Measurements from ENCODE around the gene EHBP1.

Gene EHBP1

GRCh38 chr2:62826953-62827675 lies 121.6 kb downstream of the EHBP1 start:
- Histone ChIP-seq H2BK120ac (ENCODE audit: low read depth, low read length) (no peak overlapping the region), H3K79me1 (ENCODE audit: low read depth, low read length) (no peaks in the 10 kb centered on the region), H3K4me3 (ENCODE audit: low read length in 2 of 2) (no peak overlapping the region), H2BK12ac (ENCODE audit: low read length) (no peak overlapping the region), H2BK15ac (ENCODE audit: low read length) (no peak overlapping the region), H4K91ac (ENCODE audit: low read depth, low read length, poor library complexity) (no peak overlapping the region), H3K36me3 (replicated peaks in 1 of 2; ENCODE audit: control insufficient read depth in 2 of 2, insufficient read depth in 2 of 2, low read length in 2 of 2) (peaks cover 2 to 29% of the 10 kb centered on the region in 2 donors), H3K4ac (ENCODE audit: low read length) (no peak overlapping the region), H3K9ac (ENCODE audit: low read depth, low read length, poor library complexity) (no peak overlapping the region), H3K4me2 (ENCODE audit: insufficient read depth, low read length, poor library complexity, severe bottlenecking) (no peak overlapping the region), H3K9me3 (replicated peaks in 1 of 2; ENCODE audit: control insufficient read depth in 2 of 2, insufficient read depth in 1 of 2, low read depth in 1 of 2, low read length in 2 of 2) (peaks cover 2 to 4% of the 10 kb centered on the region in 2 donors), H3K23ac (ENCODE audit: low read depth, low read length, poor library complexity) (no peak overlapping the region), H2BK5ac (ENCODE audit: low read length) (no peak overlapping the region), H3K27ac (replicated peaks; ENCODE audit: low read length) (no peak overlapping the region), H4K8ac (ENCODE audit: low read depth, low read length) (no peak overlapping the region), H2AFZ (ENCODE audit: low read length) (no peak overlapping the region), H3K14ac (ENCODE audit: low read length) (no peak overlapping the region), H3K4me1 (ENCODE audit: control insufficient read depth in 2 of 2, insufficient read depth in 1 of 2, low read depth in 1 of 2, low read length in 2 of 2) (peaks cover 0 to 4% of the 10 kb centered on the region in 2 donors), H3K18ac (ENCODE audit: low read length) (no peak overlapping the region), H2AK5ac (ENCODE audit: low read depth, low read length) (no peak overlapping the region), H3K27me3 (ENCODE audit: control insufficient read depth in 3 of 3, insufficient read depth in 3 of 3, low read depth in 1 of 3, low read length in 3 of 3) (no peaks in the 10 kb centered on the region)
- no CpG with 5 or more reads among the region's 4 CpGs for WGBS, 2 donors (ENCODE audit: extremely low coverage in 2 of 2, insufficient read length in 2 of 2, insufficient replicate concordance in 1 of 2)
- DNase-seq (ENCODE audit: low spot score), result no peak

GRCh38 chr2:62831729-62832128 lies 126.2 kb downstream of the EHBP1 start:
- Histone ChIP-seq H3K4me1 (ENCODE audit: control insufficient read depth in 2 of 2, insufficient read depth in 1 of 2, low read depth in 1 of 2, low read length in 2 of 2) (no peaks in the 10 kb centered on the region), H3K27ac (replicated peaks; ENCODE audit: low read length) (no peak overlapping the region), H3K9me3 (replicated peaks in 1 of 2; ENCODE audit: control insufficient read depth in 2 of 2, insufficient read depth in 1 of 2, low read depth in 1 of 2, low read length in 2 of 2) (peaks cover 11 to 22% of the 10 kb centered on the region in 2 donors), H3K14ac (ENCODE audit: low read length) (no peak overlapping the region), H4K91ac (ENCODE audit: low read depth, low read length, poor library complexity) (no peak overlapping the region), H3K4me3 (ENCODE audit: low read length in 2 of 2) (no peak overlapping the region), H2BK5ac (ENCODE audit: low read length) (no peak overlapping the region), H3K4me2 (ENCODE audit: insufficient read depth, low read length, poor library complexity, severe bottlenecking) (no peak overlapping the region), H3K4ac (ENCODE audit: low read length) (no peak overlapping the region), H3K27me3 (ENCODE audit: control insufficient read depth in 3 of 3, insufficient read depth in 3 of 3, low read depth in 1 of 3, low read length in 3 of 3) (no peaks in the 10 kb centered on the region), H3K79me1 (ENCODE audit: low read depth, low read length) (no peaks in the 10 kb centered on the region), H3K23ac (ENCODE audit: low read depth, low read length, poor library complexity) (no peak overlapping the region), H3K9ac (ENCODE audit: low read depth, low read length, poor library complexity) (no peak overlapping the region), H2AFZ (ENCODE audit: low read length) (no peak overlapping the region), H2BK15ac (ENCODE audit: low read length) (no peak overlapping the region), H2BK12ac (ENCODE audit: low read length) (no peak overlapping the region), H4K8ac (ENCODE audit: low read depth, low read length) (no peak overlapping the region), H3K18ac (ENCODE audit: low read length) (no peak overlapping the region), H2BK120ac (ENCODE audit: low read depth, low read length) (no peak overlapping the region), H2AK5ac (ENCODE audit: low read depth, low read length) (no peak overlapping the region), H3K36me3 (replicated peaks in 1 of 2; ENCODE audit: control insufficient read depth in 2 of 2, insufficient read depth in 2 of 2, low read length in 2 of 2) (peaks cover 8 to 31% of the 10 kb centered on the region in 2 donors)
- DNase-seq (ENCODE audit: low spot score), result no peak

GRCh38 chr2:62844311-62845090 lies 139.0 kb downstream of the EHBP1 start:
- Histone ChIP-seq H3K9me3 (replicated peaks in 1 of 2; ENCODE audit: control insufficient read depth in 2 of 2, insufficient read depth in 1 of 2, low read depth in 1 of 2, low read length in 2 of 2) (peaks cover 0 to 15% of the 10 kb centered on the region in 2 donors), H3K79me1 (ENCODE audit: low read depth, low read length) (no peaks in the 10 kb centered on the region), H4K8ac (ENCODE audit: low read depth, low read length) (no peak overlapping the region), H2AK5ac (ENCODE audit: low read depth, low read length) (no peak overlapping the region), H4K91ac (ENCODE audit: low read depth, low read length, poor library complexity) (no peak overlapping the region), H3K4me1 (ENCODE audit: control insufficient read depth in 2 of 2, insufficient read depth in 1 of 2, low read depth in 1 of 2, low read length in 2 of 2) (no peaks in the 10 kb centered on the region), H3K4ac (ENCODE audit: low read length) (no peak overlapping the region), H2BK12ac (ENCODE audit: low read length) (no peak overlapping the region), H2BK15ac (ENCODE audit: low read length) (no peak overlapping the region), H2BK120ac (ENCODE audit: low read depth, low read length) (no peak overlapping the region), H3K4me2 (ENCODE audit: insufficient read depth, low read length, poor library complexity, severe bottlenecking) (no peak overlapping the region), H2AFZ (ENCODE audit: low read length) (no peak overlapping the region), H3K36me3 (replicated peaks in 1 of 2; ENCODE audit: control insufficient read depth in 2 of 2, insufficient read depth in 2 of 2, low read length in 2 of 2) (peaks cover 0 to 10% of the 10 kb centered on the region in 2 donors), H3K4me3 (ENCODE audit: low read length in 2 of 2) (no peak overlapping the region), H3K27ac (replicated peaks; ENCODE audit: low read length) (no peak overlapping the region), H3K18ac (ENCODE audit: low read length) (no peak overlapping the region), H3K27me3 (ENCODE audit: control insufficient read depth in 3 of 3, insufficient read depth in 3 of 3, low read depth in 1 of 3, low read length in 3 of 3) (no peaks in the 10 kb centered on the region), H2BK5ac (ENCODE audit: low read length) (no peak overlapping the region), H3K9ac (ENCODE audit: low read depth, low read length, poor library complexity) (no peak overlapping the region), H3K23ac (ENCODE audit: low read depth, low read length, poor library complexity) (no peak overlapping the region), H3K14ac (ENCODE audit: low read length) (no peak overlapping the region)
- DNase-seq (ENCODE audit: low spot score), result no peak
- WGBS, 2 donors (ENCODE audit: extremely low coverage in 2 of 2, insufficient read length in 2 of 2, insufficient replicate concordance in 1 of 2), result no CpG with 5 or more reads among the region's 1 CpG

GRCh38 chr2:62845256-62845655 lies 139.7 kb downstream of the EHBP1 start:
- no peak overlapping the region for H3K4ac ChIP-seq (ENCODE audit: low read length)

More at GRCh38 chr2:62845256-62845655, 139.7 kb downstream of the EHBP1 start:
- peaks cover 0 to 15% of the 10 kb centered on the region in 2 donors for H3K9me3 ChIP-seq (replicated peaks in 1 of 2; ENCODE audit: control insufficient read depth in 2 of 2, insufficient read depth in 1 of 2, low read depth in 1 of 2, low read length in 2 of 2)
- H2BK5ac ChIP-seq (ENCODE audit: low read length), result no peak overlapping the region
- H3K27ac ChIP-seq (replicated peaks; ENCODE audit: low read length), result no peak overlapping the region
- H2BK12ac ChIP-seq (ENCODE audit: low read length), result no peak overlapping the region
- H3K36me3 ChIP-seq (replicated peaks in 1 of 2; ENCODE audit: control insufficient read depth in 2 of 2, insufficient read depth in 2 of 2, low read length in 2 of 2), result peaks cover 0 to 10% of the 10 kb centered on the region in 2 donors
- H4K91ac ChIP-seq (ENCODE audit: low read depth, low read length, poor library complexity), result no peak overlapping the region
- H3K14ac ChIP-seq (ENCODE audit: low read length), result no peak overlapping the region
- no peak overlapping the region for H3K4me3 ChIP-seq (ENCODE audit: low read length in 2 of 2)
- H2AK5ac ChIP-seq (ENCODE audit: low read depth, low read length), result no peak overlapping the region
- H3K23ac ChIP-seq (ENCODE audit: low read depth, low read length, poor library complexity), result no peak overlapping the region
- DNase-seq (ENCODE audit: low spot score), result no peak
- H2BK15ac ChIP-seq (ENCODE audit: low read length), result no peak overlapping the region
- H3K79me1 ChIP-seq (ENCODE audit: low read depth, low read length), result no peaks in the 10 kb centered on the region
- H3K9ac ChIP-seq (ENCODE audit: low read depth, low read length, poor library complexity), result no peak overlapping the region
- H2AFZ ChIP-seq (ENCODE audit: low read length), result no peak overlapping the region
- H2BK120ac ChIP-seq (ENCODE audit: low read depth, low read length), result no peak overlapping the region
- H3K4me2 ChIP-seq (ENCODE audit: insufficient read depth, low read length, poor library complexity, severe bottlenecking), result no peak overlapping the region
- H3K4me1 ChIP-seq (ENCODE audit: control insufficient read depth in 2 of 2, insufficient read depth in 1 of 2, low read depth in 1 of 2, low read length in 2 of 2), result no peaks in the 10 kb centered on the region
- H3K27me3 ChIP-seq (ENCODE audit: control insufficient read depth in 3 of 3, insufficient read depth in 3 of 3, low read depth in 1 of 3, low read length in 3 of 3), result no peaks in the 10 kb centered on the region
- no peak overlapping the region for H4K8ac ChIP-seq (ENCODE audit: low read depth, low read length)
- no peak overlapping the region for H3K18ac ChIP-seq (ENCODE audit: low read length)
